Activated naive CD8-positive, alpha-beta T cell (primary cell): ENCODE measurements around the gene MLN.
A peak's percentile ranks its signal among the peaks of the same experiment; 100 is the strongest.
"Not testable (repeated sequence)": the region's sequence is repeated elsewhere in the genome, so short reads cannot be mapped to it uniquely, and the experiment has no call there.

Experiments
- H3K27ac Mint-ChIP-seq: one replicate; pipeline ENCODE4 v1.8.0; 2021; ENCODE audit warnings: mixed read lengths
- H3K27me3 Mint-ChIP-seq: one replicate; pipeline ENCODE4 v1.8.0; 2021; ENCODE audit warnings: mixed read lengths
- H3K36me3 Mint-ChIP-seq: one replicate; pipeline ENCODE4 v1.8.0; 2021; ENCODE audit warnings: mixed read lengths
- H3K4me1 Mint-ChIP-seq: one replicate; pipeline ENCODE4 v1.8.0; 2021; ENCODE audit warnings: low read depth, mixed read lengths
- H3K4me3 Mint-ChIP-seq: one replicate; pipeline ENCODE4 v1.8.0; 2021; ENCODE audit warnings: mild to moderate bottlenecking, mixed read lengths
- H3K9me3 Mint-ChIP-seq: one replicate; pipeline ENCODE4 v1.8.0; 2021; ENCODE audit warnings: low read depth, mixed read lengths

The MLN gene

DNA sequence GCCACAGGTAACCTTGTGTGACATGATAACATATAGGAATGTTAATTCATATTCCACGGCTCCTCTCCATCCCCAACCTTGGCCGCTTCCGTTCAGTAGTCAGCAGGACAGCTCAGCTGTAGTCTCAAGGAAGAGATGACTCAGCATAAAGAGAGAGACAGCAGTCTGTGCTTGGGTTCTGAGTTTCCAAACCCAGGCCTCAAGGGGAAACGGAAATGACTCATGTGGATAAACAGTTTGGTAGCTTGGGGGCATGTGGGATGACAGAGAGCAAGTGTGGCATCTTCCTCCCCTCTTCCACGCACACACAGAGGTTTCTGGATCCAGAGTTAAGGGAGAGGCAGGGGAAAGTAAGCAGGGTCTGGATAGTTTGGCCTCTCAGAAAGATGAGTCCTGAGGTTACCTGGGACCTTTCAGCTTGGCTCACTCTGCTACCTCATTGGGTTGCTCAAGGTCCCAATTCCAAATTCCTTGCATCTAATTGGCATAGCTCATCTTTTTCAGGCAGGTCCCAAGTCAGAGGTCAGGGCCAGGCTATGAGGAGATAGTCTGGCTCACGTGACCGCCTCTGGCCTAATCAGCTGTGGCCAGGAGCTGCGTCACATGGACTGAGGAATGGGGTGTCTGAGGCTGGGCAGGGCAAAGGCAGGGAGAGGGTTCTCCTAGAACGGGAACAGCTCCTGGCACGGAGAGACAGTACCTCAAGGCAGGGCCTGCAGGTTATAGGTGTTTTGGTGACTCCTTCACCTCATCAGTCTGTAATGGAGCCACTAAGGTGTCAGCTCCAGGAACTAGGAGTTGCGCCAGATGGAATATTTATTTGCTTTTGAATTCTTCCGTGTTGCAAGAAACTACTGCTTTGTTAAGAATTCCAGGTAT is 36.5 kb upstream of the MLN start:
- no peaks in the 10 kb centered on the region for H3K36me3 Mint-ChIP-seq
- H3K4me1 Mint-ChIP-seq: peaks cover 11% of the 10 kb centered on the region
- H3K27ac Mint-ChIP-seq: peak overlapping the region; percentile 76
- no peaks in the 10 kb centered on the region for H3K9me3 Mint-ChIP-seq
- peak overlapping the region; percentile 21 for H3K4me3 Mint-ChIP-seq
- no peaks in the 10 kb centered on the region for H3K27me3 Mint-ChIP-seq

DNA sequence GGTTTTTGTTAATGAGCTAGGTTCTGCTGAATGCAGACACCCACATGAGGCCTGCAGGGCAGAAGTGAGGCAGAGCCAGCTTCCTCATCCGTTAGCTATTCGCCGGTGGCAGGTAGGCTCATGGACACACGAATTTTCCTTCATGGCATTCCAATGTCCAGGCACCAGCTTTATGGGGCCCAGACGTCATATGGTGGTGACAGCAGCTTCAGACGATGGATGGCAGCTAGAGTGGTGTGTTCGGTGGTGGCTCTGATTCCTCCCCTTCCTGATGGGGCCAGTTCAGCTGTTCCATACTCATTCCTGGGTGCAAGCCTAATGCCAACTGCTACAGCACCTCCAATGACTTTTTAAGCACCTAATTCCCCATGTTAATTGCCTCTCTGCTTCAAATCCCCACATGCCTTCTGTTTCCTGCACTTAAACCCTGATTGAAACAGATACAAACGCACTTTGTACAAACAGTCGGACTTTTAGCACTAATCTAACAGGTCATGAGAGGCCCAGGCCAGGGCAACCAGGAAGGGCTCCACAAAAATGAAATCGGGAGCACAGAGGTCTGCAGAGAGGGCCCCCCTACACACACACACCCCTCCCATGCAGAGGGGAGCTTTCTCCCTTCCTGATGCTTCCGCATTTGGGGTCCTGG is 35.7 kb upstream of the MLN start:
- no peaks in the 10 kb centered on the region for H3K9me3 Mint-ChIP-seq
- no peaks in the 10 kb centered on the region for H3K36me3 Mint-ChIP-seq
- H3K27ac Mint-ChIP-seq: peak overlapping the region; percentile 76
- H3K4me3 Mint-ChIP-seq: peak overlapping the region; percentile 21
- H3K4me1 Mint-ChIP-seq: peaks cover 11% of the 10 kb centered on the region
- no peaks in the 10 kb centered on the region for H3K27me3 Mint-ChIP-seq

DNA sequence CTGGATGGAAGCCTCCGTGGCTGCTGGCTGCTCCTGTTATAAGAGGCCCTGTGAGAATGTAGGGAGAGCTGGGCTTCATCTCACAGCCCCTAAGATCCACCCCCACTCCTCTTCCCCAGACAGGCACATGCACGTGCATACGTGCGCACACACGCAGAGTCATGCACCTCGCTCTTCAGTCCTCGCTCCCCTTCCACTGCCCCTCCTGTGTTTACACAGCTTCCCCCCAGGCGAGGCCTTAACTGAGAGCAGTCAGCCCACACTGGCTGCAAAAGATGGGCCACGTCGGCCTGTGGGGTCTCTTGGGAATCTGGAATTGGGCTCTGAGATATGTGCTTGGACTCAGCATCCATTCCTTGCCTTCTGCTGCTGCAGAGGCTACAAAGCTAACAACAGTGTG is 35.2 kb upstream of the MLN start:
- Mint-ChIP-seq H3K4me3 (no peak overlapping the region), H3K27ac (no peak overlapping the region), H3K4me1 (peaks cover 11% of the 10 kb centered on the region), H3K36me3 (no peaks in the 10 kb centered on the region), H3K27me3 (no peaks in the 10 kb centered on the region), H3K9me3 (no peaks in the 10 kb centered on the region)

- Mint-ChIP-seq H3K27ac (no peak overlapping the region), H3K4me3 (no peak overlapping the region), H3K9me3 (no peaks in the 10 kb centered on the region), H3K27me3 (no peaks in the 10 kb centered on the region), H3K4me1 (peaks cover 11% of the 10 kb centered on the region), H3K36me3 (no peaks in the 10 kb centered on the region)
These were observed 34.3 kb upstream of the MLN start for GRCh38 chr6:33837971-33838665.

DNA sequence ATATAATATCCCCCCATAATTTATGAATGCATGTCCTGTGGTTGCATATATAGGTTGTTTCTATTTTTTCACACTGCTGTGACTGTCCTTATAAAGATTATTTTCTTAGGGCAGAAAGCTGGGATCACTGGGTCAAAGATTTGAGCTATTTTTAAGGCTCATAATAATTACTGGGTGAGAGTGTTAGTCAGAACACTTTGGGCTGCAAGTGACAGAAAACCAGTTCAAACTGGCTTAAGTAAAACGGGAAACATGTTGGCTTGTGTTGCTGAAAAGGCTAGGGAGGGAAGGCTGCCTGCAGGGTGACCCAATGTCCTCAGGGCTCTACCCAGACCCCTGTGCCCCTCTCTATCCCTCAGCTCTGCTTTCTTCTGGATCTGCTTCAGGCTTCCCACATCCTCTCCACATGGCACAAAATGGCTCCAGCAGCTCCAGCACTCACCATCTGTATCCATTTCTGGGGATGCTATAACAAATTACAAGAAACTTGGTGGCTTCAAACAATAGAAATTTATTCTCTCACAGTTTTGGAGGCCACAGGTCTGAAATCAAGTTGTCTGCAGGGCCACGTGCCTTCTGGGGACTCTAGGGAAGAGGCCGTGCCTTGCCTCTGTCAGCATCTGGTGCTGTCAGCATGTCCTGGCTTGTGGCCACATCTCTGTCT is 33.1 kb upstream of the MLN start:
- no peaks in the 10 kb centered on the region for H3K9me3 Mint-ChIP-seq
- no peak overlapping the region for H3K4me3 Mint-ChIP-seq
- H3K27ac Mint-ChIP-seq: no peak overlapping the region
- no peaks in the 10 kb centered on the region for H3K27me3 Mint-ChIP-seq
- H3K36me3 Mint-ChIP-seq: no peaks in the 10 kb centered on the region
- H3K4me1 Mint-ChIP-seq: peaks cover 11% of the 10 kb centered on the region

DNA sequence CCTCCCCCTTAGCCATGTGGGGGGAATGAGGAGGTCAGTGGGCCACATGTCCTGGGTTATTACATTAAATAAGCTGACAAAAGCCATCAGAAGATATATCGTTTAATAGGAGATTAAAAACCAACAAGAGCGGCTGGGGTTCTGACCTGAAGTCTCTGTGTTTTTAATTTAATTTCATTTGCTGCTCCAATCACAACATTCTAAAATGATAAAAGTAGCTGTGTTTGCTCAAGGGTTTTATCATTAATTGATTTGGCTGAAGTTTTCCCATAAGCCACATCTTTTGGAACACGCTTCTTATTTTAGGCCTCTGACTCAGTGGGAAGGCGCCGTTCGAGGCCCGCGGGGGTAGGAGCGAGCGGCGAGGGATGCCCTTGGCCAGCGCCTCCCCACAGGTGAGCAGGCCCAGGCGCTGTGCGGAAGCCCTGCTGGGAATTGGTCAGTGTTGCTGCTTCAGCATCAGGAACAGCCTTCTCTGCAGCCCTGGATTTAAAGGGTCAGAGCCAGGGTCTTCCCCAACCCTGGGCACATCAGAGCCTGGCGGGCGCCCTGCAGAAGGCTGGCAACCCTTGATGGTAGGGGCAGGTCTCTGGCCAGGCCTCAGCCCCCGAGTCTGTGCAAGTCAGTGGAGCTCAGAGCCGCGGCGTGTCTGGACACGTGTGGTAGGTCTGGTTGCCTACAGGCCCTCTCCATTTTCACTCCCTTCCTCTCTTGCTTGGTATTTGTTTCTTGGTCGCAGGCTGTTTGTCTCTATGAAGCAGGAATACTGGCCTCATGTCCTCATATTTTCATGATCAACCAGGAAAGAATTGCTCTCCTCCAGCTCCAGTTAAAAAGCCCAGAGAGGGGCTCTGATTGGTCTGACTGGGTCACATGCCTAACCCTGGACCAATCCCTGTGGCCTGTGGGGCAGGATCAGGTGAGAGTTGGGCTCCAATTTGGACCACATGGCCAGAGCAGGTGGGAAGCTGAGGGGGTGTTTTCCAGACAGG is 30.9 kb upstream of the MLN start:
- H3K27me3 Mint-ChIP-seq: peaks cover 1% of the 10 kb centered on the region

GRCh38 chr6:33833599-33833998 is 29.8 kb upstream of the MLN start:
- peaks cover 1% of the 10 kb centered on the region for H3K27me3 Mint-ChIP-seq
- no peak overlapping the region for H3K27ac Mint-ChIP-seq
- no peaks in the 10 kb centered on the region for H3K36me3 Mint-ChIP-seq
- H3K4me3 Mint-ChIP-seq: no peak overlapping the region
- H3K9me3 Mint-ChIP-seq: no peaks in the 10 kb centered on the region
- H3K4me1 Mint-ChIP-seq: no peaks in the 10 kb centered on the region

More for the DNA sequence above, 30.9 kb upstream of the MLN start:
- Mint-ChIP-seq H3K27ac (no peak overlapping the region), H3K9me3 (no peaks in the 10 kb centered on the region), H3K4me3 (no peak overlapping the region), H3K36me3 (no peaks in the 10 kb centered on the region), H3K4me1 (peaks cover 1% of the 10 kb centered on the region)

- not testable (repeated sequence) for H3K9me3 Mint-ChIP-seq, H3K4me1 Mint-ChIP-seq, H3K36me3 Mint-ChIP-seq, H3K4me3 Mint-ChIP-seq, H3K27me3 Mint-ChIP-seq, H3K27ac Mint-ChIP-seq
These were observed 29.0 kb upstream of the MLN start for GRCh38 chr6:33832831-33833230.

DNA sequence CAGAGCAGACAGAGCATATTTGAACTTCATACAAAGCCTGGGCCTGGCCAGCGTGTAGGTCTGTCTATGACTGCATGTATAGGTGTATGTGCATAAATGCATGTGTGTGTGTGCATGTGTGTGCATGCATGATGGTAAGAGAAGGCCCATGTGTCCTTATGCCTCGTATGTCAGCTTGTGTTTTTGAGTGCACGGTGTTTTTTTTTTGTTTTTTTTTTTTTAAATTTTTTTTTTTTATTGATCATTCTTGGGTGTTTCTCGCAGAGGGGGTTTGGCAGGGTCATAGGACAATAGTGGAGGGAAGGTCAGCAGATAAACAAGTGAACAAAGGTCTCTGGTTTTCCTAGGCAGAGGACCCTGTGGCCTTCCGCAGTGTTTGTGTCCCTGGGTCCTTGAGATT is 27.9 kb upstream of the MLN start:
- H3K36me3 Mint-ChIP-seq, H3K27me3 Mint-ChIP-seq, H3K4me1 Mint-ChIP-seq, H3K27ac Mint-ChIP-seq, H3K4me3 Mint-ChIP-seq, H3K9me3 Mint-ChIP-seq: not testable (repeated sequence)

DNA sequence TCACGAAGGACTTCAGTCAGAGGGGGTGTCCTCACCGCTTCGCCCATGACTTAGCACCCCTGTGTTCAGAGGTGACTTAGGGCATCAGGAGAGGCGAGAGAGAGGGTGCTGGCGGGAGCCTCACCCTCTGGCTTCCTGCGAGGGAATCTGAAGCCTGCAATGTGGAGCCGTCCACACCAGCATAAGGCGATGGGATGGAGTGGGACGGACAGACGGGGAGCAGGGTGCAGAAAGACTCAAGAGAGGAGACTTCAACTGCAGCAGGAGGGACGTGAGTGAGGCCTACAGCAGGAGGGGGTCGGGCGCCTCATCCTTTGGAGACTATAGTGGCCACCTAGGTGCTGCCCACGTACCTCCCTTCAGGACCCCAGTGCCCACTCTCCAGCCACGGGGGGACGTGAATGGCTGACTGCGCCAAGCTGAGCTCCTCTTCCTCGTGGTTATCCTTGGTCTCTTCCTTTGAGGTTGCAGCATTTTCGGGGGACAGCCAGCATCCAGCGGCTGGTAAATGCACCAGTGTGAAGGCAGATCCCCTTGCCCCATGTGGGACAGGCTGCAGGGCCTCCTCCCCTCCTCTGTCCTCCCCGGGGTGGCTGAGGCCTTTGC is 26.9 kb upstream of the MLN start:
- Mint-ChIP-seq H3K4me1 (no peaks in the 10 kb centered on the region), H3K9me3 (no peaks in the 10 kb centered on the region)

DNA sequence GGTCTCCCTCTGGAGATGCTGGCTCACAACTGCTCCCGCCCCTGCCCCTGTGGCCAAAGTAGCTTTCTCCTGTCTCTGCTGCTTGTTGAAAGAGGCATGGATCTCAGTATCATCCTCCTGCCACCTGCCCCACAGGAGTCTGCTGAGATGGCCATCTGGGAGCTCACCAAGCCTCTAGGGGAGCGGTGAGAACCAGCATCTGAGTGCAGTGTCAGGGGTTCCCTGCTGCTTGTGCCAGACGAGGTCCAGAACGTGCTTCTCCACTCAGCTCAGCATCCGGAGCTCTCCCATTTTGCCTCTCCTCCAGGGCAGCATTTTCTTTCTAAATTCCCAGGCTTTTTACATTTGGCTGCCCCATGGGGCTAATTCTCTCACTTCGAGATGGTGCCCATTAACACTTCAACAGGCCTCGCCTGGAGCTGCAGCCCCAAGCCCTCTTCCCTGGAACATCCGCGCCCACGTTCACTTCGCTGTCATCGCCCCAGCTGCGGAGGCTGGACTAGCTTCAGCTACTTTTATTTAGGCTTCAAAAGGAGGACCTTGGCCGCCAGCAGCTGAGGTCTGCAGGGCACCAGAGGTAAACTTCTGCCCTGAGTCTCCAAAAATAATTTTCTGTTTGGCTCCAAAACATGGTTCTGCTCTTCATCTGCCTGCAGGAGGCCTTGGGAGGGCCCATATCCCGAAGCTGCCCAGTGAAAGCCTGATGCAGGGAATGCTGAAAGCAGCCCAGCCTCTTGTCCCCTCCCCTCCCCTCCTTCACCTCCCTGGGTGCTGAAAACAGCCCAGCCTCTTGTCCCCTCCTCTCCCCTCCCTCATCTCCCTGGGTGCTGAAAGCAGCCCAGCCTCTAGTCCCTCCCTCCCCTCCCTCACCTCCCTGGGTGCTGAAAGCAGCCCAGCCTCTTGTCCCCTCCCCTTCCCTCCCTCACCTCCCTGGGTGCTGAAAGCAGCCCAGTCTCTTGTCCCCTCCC is 25.2 kb upstream of the MLN start:
- Mint-ChIP-seq H3K4me3 (no peak overlapping the region), H3K4me1 (no peaks in the 10 kb centered on the region), H3K27me3 (peaks cover 1% of the 10 kb centered on the region), H3K36me3 (no peaks in the 10 kb centered on the region), H3K9me3 (no peaks in the 10 kb centered on the region), H3K27ac (no peak overlapping the region)

More for the DNA sequence above, 26.9 kb upstream of the MLN start:
- no peak overlapping the region for H3K27ac Mint-ChIP-seq
- H3K36me3 Mint-ChIP-seq: no peaks in the 10 kb centered on the region
- peaks cover 1% of the 10 kb centered on the region for H3K27me3 Mint-ChIP-seq
- no peak overlapping the region for H3K4me3 Mint-ChIP-seq

GRCh38 chr6:33828452-33828763 is 24.6 kb upstream of the MLN start:
- no peaks in the 10 kb centered on the region for H3K36me3 Mint-ChIP-seq
- H3K4me3 Mint-ChIP-seq: no peak overlapping the region
- no peaks in the 10 kb centered on the region for H3K4me1 Mint-ChIP-seq
- no peak overlapping the region for H3K27ac Mint-ChIP-seq
- peaks cover 1% of the 10 kb centered on the region for H3K27me3 Mint-ChIP-seq
- H3K9me3 Mint-ChIP-seq: no peaks in the 10 kb centered on the region
